ENCODE measurements around the gene PLPP2.

PLPP2 gene

GRCh38 chr19:325173-325936 lies 34.2 kb upstream of the PLPP2 start:
- TF ChIP-seq FOXP2 (optimal IDR thresholded peaks at IDR 0.05; ENCODE audit: control extremely low read depth, extremely low read length, insufficient read depth) (no peak), POLR2AphosphoS5 (IDR thresholded peaks at IDR 0.05; ENCODE audit: borderline replicate concordance, low read depth, low read length) (no peak), EZH2 (IDR thresholded peaks at IDR 0.05) (no peak)
- Histone ChIP-seq H3K4me3 (no peak overlapping the region), H3K9me3 (ENCODE audit: low read depth, low read length) (peaks cover 11% of the 10 kb centered on the region), H3K36me3 (ENCODE audit: insufficient read depth, low read length) (peaks cover 93% of the 10 kb centered on the region), H3K27ac (no peak overlapping the region), H3K9ac (ENCODE audit: insufficient read length) (no peak overlapping the region)
- no peak for DNase-seq (ENCODE audit: low read depth, low spot score)

GRCh38 chr19:324716-325115 lies 33.5 kb upstream of the PLPP2 start:
- H3K4me3 ChIP-seq: no peak overlapping the region
- H3K9me3 ChIP-seq (ENCODE audit: low read depth, low read length): peaks cover 11% of the 10 kb centered on the region
- peaks cover 90% of the 10 kb centered on the region for H3K36me3 ChIP-seq (ENCODE audit: insufficient read depth, low read length)
- no peak for DNase-seq (ENCODE audit: low read depth, low spot score)
- TF ChIP-seq EZH2 (IDR thresholded peaks at IDR 0.05) (no peak), POLR2AphosphoS5 (IDR thresholded peaks at IDR 0.05; ENCODE audit: borderline replicate concordance, low read depth, low read length) (no peak), FOXP2 (optimal IDR thresholded peaks at IDR 0.05; ENCODE audit: control extremely low read depth, extremely low read length, insufficient read depth) (no peak)
- H3K9ac ChIP-seq (ENCODE audit: insufficient read length): no peak overlapping the region
- no peak overlapping the region for H3K27ac ChIP-seq

- TF ChIP-seq FOXP2 (optimal IDR thresholded peaks at IDR 0.05; ENCODE audit: control extremely low read depth, extremely low read length, insufficient read depth): no peak
- no peak for TF ChIP-seq POLR2AphosphoS5 (IDR thresholded peaks at IDR 0.05; ENCODE audit: borderline replicate concordance, low read depth, low read length)
- TF ChIP-seq EZH2 (IDR thresholded peaks at IDR 0.05): no peak
- no peak for DNase-seq (ENCODE audit: low read depth, low spot score)
- H3K36me3 ChIP-seq (ENCODE audit: insufficient read depth, low read length): peaks cover 85% of the 10 kb centered on the region
Observed at GRCh38 chr19:322616-323015, 31.4 kb upstream of the PLPP2 start.

GRCh38 chr19:318509-318774 lies 27.2 kb upstream of the PLPP2 start:
- no peak overlapping the region for H3K4me3 ChIP-seq
- peaks cover 81% of the 10 kb centered on the region for H3K36me3 ChIP-seq (ENCODE audit: insufficient read depth, low read length)
- no peak for TF ChIP-seq FOXP2 (optimal IDR thresholded peaks at IDR 0.05; ENCODE audit: control extremely low read depth, extremely low read length, insufficient read depth)
- no peak for TF ChIP-seq POLR2AphosphoS5 (IDR thresholded peaks at IDR 0.05; ENCODE audit: borderline replicate concordance, low read depth, low read length)
- H3K9ac ChIP-seq (ENCODE audit: insufficient read length): no peak overlapping the region
- H3K9me3 ChIP-seq (ENCODE audit: low read depth, low read length): peaks cover 6% of the 10 kb centered on the region; the same call in 1 of the 2 replicates
- DNase-seq (ENCODE audit: low read depth, low spot score): no peak
- no peak overlapping the region for H3K27ac ChIP-seq

More at GRCh38 chr19:322616-323015, 31.4 kb upstream of the PLPP2 start:
- Histone ChIP-seq H3K4me3 (no peak overlapping the region), H3K9ac (ENCODE audit: insufficient read length) (no peak overlapping the region), H3K27ac (no peak overlapping the region), H3K9me3 (ENCODE audit: low read depth, low read length) (no peaks in the 10 kb centered on the region)

- Histone ChIP-seq H3K27ac (no peak overlapping the region), H3K36me3 (ENCODE audit: insufficient read depth, low read length) (peaks cover 76% of the 10 kb centered on the region), H3K9ac (ENCODE audit: insufficient read length) (no peak overlapping the region), H3K9me3 (ENCODE audit: low read depth, low read length) (peaks cover 6% of the 10 kb centered on the region; the same call in 1 of the 2 replicates), H3K4me3 (no peak overlapping the region)
- no peak for DNase-seq (ENCODE audit: low read depth, low spot score)
- no peak for TF ChIP-seq POLR2AphosphoS5 (IDR thresholded peaks at IDR 0.05; ENCODE audit: borderline replicate concordance, low read depth, low read length)
- no peak for TF ChIP-seq FOXP2 (optimal IDR thresholded peaks at IDR 0.05; ENCODE audit: control extremely low read depth, extremely low read length, insufficient read depth)
- no peak for TF ChIP-seq EZH2 (IDR thresholded peaks at IDR 0.05)
Observed at GRCh38 chr19:317710-318508, 26.7 kb upstream of the PLPP2 start.

- TF ChIP-seq POLR2AphosphoS5 (IDR thresholded peaks at IDR 0.05; ENCODE audit: borderline replicate concordance, low read depth, low read length) (no peak), EZH2 (IDR thresholded peaks at IDR 0.05) (no peak), FOXP2 (optimal IDR thresholded peaks at IDR 0.05; ENCODE audit: control extremely low read depth, extremely low read length, insufficient read depth) (no peak)
- peaks cover 71% of the 10 kb centered on the region for H3K36me3 ChIP-seq (ENCODE audit: insufficient read depth, low read length)
- H3K4me3 ChIP-seq: no peak overlapping the region
- H3K9ac ChIP-seq (ENCODE audit: insufficient read length): no peak overlapping the region
- DNase-seq (ENCODE audit: low read depth, low spot score): no peak
- no peak overlapping the region for H3K27ac ChIP-seq
- peaks cover 6% of the 10 kb centered on the region; the same call in 1 of the 2 replicates for H3K9me3 ChIP-seq (ENCODE audit: low read depth, low read length)
Observed at GRCh38 chr19:315811-316210, 24.6 kb upstream of the PLPP2 start.

GRCh38 chr19:313988-314815 lies 23.0 kb upstream of the PLPP2 start:
- DNase-seq (ENCODE audit: low read depth, low spot score): no peak
- H3K4me3 ChIP-seq: no peak overlapping the region
- H3K9ac ChIP-seq (ENCODE audit: insufficient read length): no peak overlapping the region
- TF ChIP-seq FOXP2 (optimal IDR thresholded peaks at IDR 0.05; ENCODE audit: control extremely low read depth, extremely low read length, insufficient read depth): no peak
- TF ChIP-seq POLR2AphosphoS5 (IDR thresholded peaks at IDR 0.05; ENCODE audit: borderline replicate concordance, low read depth, low read length): no peak
- no peak for TF ChIP-seq EZH2 (IDR thresholded peaks at IDR 0.05)
- H3K36me3 ChIP-seq (ENCODE audit: insufficient read depth, low read length): peaks cover 58% of the 10 kb centered on the region
- H3K9me3 ChIP-seq (ENCODE audit: low read depth, low read length): peaks cover 6% of the 10 kb centered on the region; the same call in 1 of the 2 replicates
- no peak overlapping the region for H3K27ac ChIP-seq
